Heart right ventricle (tissue), 16 donors: ENCODE results near the gene SLC25A18. TPM values are rescaled to one million over a fixed set of nuclear protein-coding genes. Genes with fewer than 3 reads are reported as not detected.

Experiments used
- ATAC-seq, 8 donors: fragments of 200-7000 bp; cut with Tn5 transposase; one replicate each; pipeline ENCODE4 v1.9.1; 2020; ENCODE audit warnings: mild to moderate bottlenecking in 8 of 8, moderate library complexity in 8 of 8, moderate number of reproducible peaks in 1 of 8
- DNase-seq, 2 donors: peaks; one replicate each; pipeline ENCODE4 v3.0.0-alpha.2; 2020
- H3K27ac ChIP-seq, 10 donors: fragments of 200-600 bp; sonication (generic) in 2 of 10; one replicate each; pipeline versions ENCODE4 v1.5.0 to v1.8.0; 2020 to 2022; ENCODE audit warnings: mild to moderate bottlenecking in 3 of 10
- H3K27me3 ChIP-seq, 7 donors: fragments of 200-600 bp; one replicate each; pipeline ENCODE4 v1.8.0; 2021 to 2022; ENCODE audit warnings: mild to moderate bottlenecking in 2 of 7
- H3K36me3 ChIP-seq, 9 donors: fragments of 200-600 bp; sonication (generic) in 1 of 9; one replicate each; pipeline versions ENCODE4 v1.5.0 to v1.8.0; 2020 to 2022; ENCODE audit warnings: mild to moderate bottlenecking in 2 of 9
- H3K4me1 ChIP-seq, 9 donors: fragments of 200-600 bp; sonication (generic) in 1 of 9; one replicate each; pipeline versions ENCODE4 v1.5.0 to v1.8.0; 2020 to 2022; ENCODE audit warnings: mild to moderate bottlenecking in 4 of 9
- H3K4me3 ChIP-seq, 10 donors: fragments of 200-600 bp; sonication (generic) in 2 of 10; one replicate each; pipeline versions ENCODE4 v1.5.0 to v1.8.0; 2020 to 2022; ENCODE audit warnings: mild to moderate bottlenecking in 7 of 10, moderate library complexity in 2 of 10
- H3K9me3 ChIP-seq, 11 donors: fragments of 200-600 bp in 10 of 11; sonication (generic) in 2 of 11; one replicate each; pipeline versions ENCODE4 v1.5.0 to v1.8.0; 2013 to 2022; ENCODE audit warnings: mild to moderate bottlenecking in 2 of 11, control low read depth in 1 of 11, moderate library complexity in 1 of 11
- WGBS, 2 donors: extraction: QIAGEN DNeasy Blood & Tissue Kit; methylation state at CpG; one replicate each; pipeline ENCODE4 v1.1.7; 2013; ENCODE audit warnings: inconsistent platforms in 1 of 2; 5-methylcytosine and 5-hydroxymethylcytosine counted together
- intact Hi-C, 10 donors: fragments of 100-400 bp; cut with DNase I; formaldehyde crosslinking; loops; one replicate each; pipeline versions ENCODE4 v1.11.1 to v1.14.2; 2022
- polyA plus RNA-seq, 2 donors: library from polyadenylated mRNA; stranded (reverse); fragments of 200-250 nt; gene quantifications; one replicate each; pipeline ENCODE4 v1.2.3, GENCODE V29; 2013
- total RNA-seq, 10 donors: library from RNA; stranded (reverse); fragmentation: NEBNext Ultra II Directional in 3 of 10; extraction: Animal tissue kit (Norgen Biotek cat#: 25700) in 3 of 10; gene quantifications; one replicate each; pipeline versions ENCODE4 v1.2.1 to v1.2.4, GENCODE V29; 2021 to 2023
- TF ChIP-seq, protein P1 (sequence below), 9 donors: fragments of 200-600 bp; sonication (generic) in 2 of 9; IDR thresholded peaks; one replicate each; pipeline versions ENCODE4 v1.5.0 to v1.8.0; 2021 to 2022; ENCODE audit warnings: antibody characterized with exemption in 9 of 9, mild to moderate bottlenecking in 5 of 9, moderate library complexity in 1 of 9
- donor health status: Arrhythmogenic right ventricular cardiomyopathy.
- donor health status: ischemic (EF 13 %, LVEDD 7.1; RV severe dilation, severe dysfunction).
- donor health status: healthy with polysubstance abuse.
- donor health status: DM: no; HTN: yes; CAD: no.
- donor health status: DM: no; HTN: no; CAD: no.
- donor health status: ischemic (EF 25% LVEDD 6.9; RV normal size, moderate dysfunction).
- donor health status: ischemic (EF 25% LVEDD 5.7; RV mildly dilated, moderate dysfunction).
- donor health status: healthy.
- donor health status: DM: yes; HTN: yes; CAD: no.
- donor health status: Ischemic cardiomyopathy.
- donor health status: ischemic (EF 35%, LVEDD 5.7; RV mildly dilated, moderate dysfunction).
- donor health status: nonischemic (EF 11% LVEDD 7.7; RV severe dilation, severe dysfunction).
- donor health status: DM: yes; HTN: yes; CAD: no.
- donor health status: PGD.
- donor health status: ischemic (EF 29% LVEDD 5.4; RV normal size, mild dysfunction).
- donor health status: nonischemic (EF 23%, LVEDD 6.1; RV moderate dilation, normal function).

SLC25A18 gene
- total and polyA plus RNA-seq, 12 donors: 0.65 to 13.6 (median 1.1) TPM

DNA sequence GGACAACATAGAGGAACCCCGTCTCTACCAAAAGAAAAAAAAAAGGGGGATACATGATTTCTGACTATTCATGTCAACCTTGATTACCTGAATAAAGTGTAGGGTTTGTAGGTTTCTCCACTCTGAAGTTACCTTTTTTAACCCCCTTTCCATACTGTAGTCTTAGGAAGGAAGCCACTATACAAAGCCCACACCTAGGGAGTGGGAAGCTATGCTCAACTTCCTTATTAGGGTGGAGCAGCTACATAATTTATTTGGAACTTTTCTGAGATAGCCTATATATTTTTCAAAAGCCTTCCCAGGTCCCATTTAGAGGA lies 65.8 kb downstream of the SLC25A18 start:
- no peak for DNase-seq
- Histone ChIP-seq H3K4me1 (peaks cover 5 to 43% (median 25%) of the 10 kb centered on the region in 9 donors), H3K4me3 (peak overlapping the region; percentile 45 to 99 (median 90)), H3K36me3 (peaks cover 0 to 24% (median 4%) of the 10 kb centered on the region in 9 donors), H3K9me3 (no peaks in the 10 kb centered on the region), H3K27me3 (no peaks in the 10 kb centered on the region), H3K27ac (peak overlapping the region; percentile 76 to 96 (median 91))
- intact Hi-C loops: loop anchor here in 2 of 10 donors (5.0 kb wide), 1 partner anchor 57 kb away; no protein-coding TSS in a partner anchor
- 0% methylated on average over 1 of the region's 1 CpG for WGBS, 2 donors
- peak in 3 of 8 donors; percentile 2 to 8 (median 5) for ATAC-seq
- TF ChIP-seq, protein P1, sequence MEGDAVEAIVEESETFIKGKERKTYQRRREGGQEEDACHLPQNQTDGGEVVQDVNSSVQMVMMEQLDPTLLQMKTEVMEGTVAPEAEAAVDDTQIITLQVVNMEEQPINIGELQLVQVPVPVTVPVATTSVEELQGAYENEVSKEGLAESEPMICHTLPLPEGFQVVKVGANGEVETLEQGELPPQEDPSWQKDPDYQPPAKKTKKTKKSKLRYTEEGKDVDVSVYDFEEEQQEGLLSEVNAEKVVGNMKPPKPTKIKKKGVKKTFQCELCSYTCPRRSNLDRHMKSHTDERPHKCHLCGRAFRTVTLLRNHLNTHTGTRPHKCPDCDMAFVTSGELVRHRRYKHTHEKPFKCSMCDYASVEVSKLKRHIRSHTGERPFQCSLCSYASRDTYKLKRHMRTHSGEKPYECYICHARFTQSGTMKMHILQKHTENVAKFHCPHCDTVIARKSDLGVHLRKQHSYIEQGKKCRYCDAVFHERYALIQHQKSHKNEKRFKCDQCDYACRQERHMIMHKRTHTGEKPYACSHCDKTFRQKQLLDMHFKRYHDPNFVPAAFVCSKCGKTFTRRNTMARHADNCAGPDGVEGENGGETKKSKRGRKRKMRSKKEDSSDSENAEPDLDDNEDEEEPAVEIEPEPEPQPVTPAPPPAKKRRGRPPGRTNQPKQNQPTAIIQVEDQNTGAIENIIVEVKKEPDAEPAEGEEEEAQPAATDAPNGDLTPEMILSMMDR (IDR thresholded peaks at IDR 0.05): no peak

DNA sequence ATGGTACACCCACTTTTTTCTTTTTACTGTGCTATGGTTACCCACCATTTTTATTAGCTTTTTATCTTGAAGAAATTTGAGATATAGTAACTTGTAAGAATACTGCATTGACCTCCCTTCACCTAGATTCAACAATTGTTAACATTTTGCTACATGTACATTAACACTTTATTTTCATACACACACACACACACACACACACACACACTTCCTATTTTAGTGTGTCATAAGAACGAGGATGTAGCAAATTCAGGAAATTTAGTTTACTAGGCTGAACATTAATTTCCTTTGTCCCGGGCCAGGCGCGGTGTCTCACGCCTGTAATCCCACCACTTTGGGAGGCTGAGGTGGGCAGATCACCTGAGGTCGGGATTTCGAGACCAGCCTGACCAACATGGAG lies 66.3 kb downstream of the SLC25A18 start:
- Histone ChIP-seq H3K27me3 (no peaks in the 10 kb centered on the region), H3K4me1 (peaks cover 5 to 41% (median 25%) of the 10 kb centered on the region in 9 donors), H3K4me3 (peak overlapping the region in 5 of 10 donors; percentile 85 to 99 (median 89)), H3K36me3 (peaks cover 0 to 19% (median under 1%) of the 10 kb centered on the region in 9 donors), H3K9me3 (no peaks in the 10 kb centered on the region), H3K27ac (peak overlapping the region in 7 of 10 donors; percentile 81 to 96 (median 92))
- intact Hi-C loops: loop anchor here in 4 of 10 donors (5.0 to 10.0 kb wide), 4 partner anchors 57 to 455 kb away; partner anchors contain the start of genes BID (in 1 of the 4) and PEX26 (in 1 of the 4)
- WGBS, 2 donors: 75% methylated on average over 7 of the region's 7 CpGs
- TF ChIP-seq, protein P1 (IDR thresholded peaks at IDR 0.05): no peak
- ATAC-seq: no peak
- no peak for DNase-seq

DNA sequence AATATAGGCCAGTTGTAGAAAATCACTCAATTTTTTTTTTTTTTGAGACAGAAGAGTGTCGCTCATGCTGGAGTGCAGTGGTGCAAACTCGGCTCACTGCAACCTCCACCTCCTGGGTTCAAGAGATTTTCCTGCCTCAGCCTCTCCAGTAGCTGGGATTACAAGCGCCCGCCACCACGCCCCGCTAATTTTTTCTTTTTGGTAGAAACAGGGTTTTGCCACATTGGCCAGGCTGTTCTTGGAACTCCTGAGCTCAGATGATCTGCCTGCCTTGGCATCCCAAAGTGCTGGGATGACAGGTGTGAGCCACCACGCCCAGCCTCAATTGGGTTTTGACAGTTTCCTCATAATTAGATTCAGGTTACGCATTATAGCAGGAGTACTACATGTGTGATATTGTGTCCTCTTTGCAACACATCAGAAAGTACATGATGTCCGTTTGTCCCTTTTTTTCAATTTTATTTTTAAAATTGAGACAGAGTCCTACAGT lies 67.8 kb downstream of the SLC25A18 start:
- Histone ChIP-seq H3K4me1 (peaks cover 5 to 29% (median 25%) of the 10 kb centered on the region in 9 donors), H3K4me3 (no peak overlapping the region), H3K27me3 (no peaks in the 10 kb centered on the region), H3K27ac (no peak overlapping the region), H3K9me3 (no peaks in the 10 kb centered on the region), H3K36me3 (peaks cover 0 to 8% (median 0%) of the 10 kb centered on the region in 9 donors)
- no peak for ATAC-seq
- TF ChIP-seq, protein P1 (IDR thresholded peaks at IDR 0.05): no peak
- intact Hi-C loops: loop anchor here in 2 of 10 donors (10.0 kb wide), 3 partner anchors 144 to 456 kb away; partner anchors contain the start of genes BID (in 1 of the 2) and PEX26 (in 1 of the 2)
- WGBS, 2 donors: 98% methylated on average over 9 of the region's 9 CpGs
- DNase-seq: no peak

DNA sequence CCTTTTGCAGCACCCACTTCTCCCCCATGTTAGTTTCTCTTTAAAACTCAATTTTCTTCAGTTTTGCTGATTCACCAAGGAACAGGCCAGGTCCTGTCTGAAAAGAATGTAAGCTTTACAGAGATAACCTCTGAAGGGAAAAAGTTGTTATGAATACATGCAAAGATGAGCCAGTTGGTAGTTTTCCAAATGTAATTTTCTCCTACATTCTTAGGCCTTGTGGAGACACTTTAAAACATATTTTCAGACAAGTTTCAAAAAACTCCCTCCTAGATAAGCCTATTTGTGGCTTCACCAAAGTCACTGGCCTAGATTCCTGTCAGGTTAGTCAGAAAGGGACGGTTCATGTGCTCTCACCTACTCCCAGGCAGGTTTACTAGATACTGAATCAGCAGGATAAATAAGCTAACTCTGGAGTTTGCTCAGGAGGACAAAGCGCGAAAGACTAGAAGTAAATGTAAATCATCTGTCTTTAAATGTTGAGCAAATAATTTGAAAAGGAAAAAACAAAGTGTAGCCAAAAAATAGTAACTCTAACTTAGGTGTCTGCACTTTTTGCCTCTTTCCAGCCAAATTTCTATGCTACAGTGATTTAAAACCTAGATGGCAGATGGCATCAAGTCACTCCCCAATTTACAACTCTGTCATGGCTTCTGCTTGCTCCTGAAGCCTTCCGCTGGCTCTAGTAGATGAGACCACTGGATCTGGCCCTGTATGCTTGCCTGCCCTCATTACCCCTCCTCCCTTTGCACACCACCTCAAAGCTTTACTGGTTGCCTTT lies 70.1 kb downstream of the SLC25A18 start:
- DNase-seq (no peak), ATAC-seq (no peak)
- H3K36me3 ChIP-seq: no peaks in the 10 kb centered on the region
- no peaks in the 10 kb centered on the region for H3K27me3 ChIP-seq
- 81 to 91% methylated on average over 4 of the region's 4 CpGs for WGBS, 2 donors
- peaks cover 0 to 18% (median 14%) of the 10 kb centered on the region in 9 donors for H3K4me1 ChIP-seq
- H3K9me3 ChIP-seq: no peaks in the 10 kb centered on the region
- no peak overlapping the region for H3K4me3 ChIP-seq
- no peak overlapping the region for H3K27ac ChIP-seq
- TF ChIP-seq, protein P1 (IDR thresholded peaks at IDR 0.05): no peak
- intact Hi-C loops: loop anchor here in 2 of 10 donors (10.0 kb wide), 3 partner anchors 141 to 459 kb away; partner anchors contain the start of genes BID (in 1 of the 2) and PEX26 (in 1 of the 2)
